Bronchial epithelial cell (primary cell): ENCODE results near the gene SLC12A6. TPM values are rescaled to one million over a fixed set of nuclear protein-coding genes. Genes with fewer than 3 reads are reported as not detected.

Experiments used
- DNase-seq: peaks from one replicate; pipeline ENCODE4 v3.0.0-alpha.2; 2010; ENCODE audit warnings: low read depth
- FAIRE-seq: peaks from 2 replicates; lab custom pipeline; 2011; peaks lifted over from hg19 to GRCh38; lab: Jason Lieb, UNC
- H3K27me3 ChIP-seq: 2 replicates; pipeline ENCODE4 v1.5.1; 2011; ENCODE audit warnings: low read length; ENCODE audit not compliant: control insufficient read depth, insufficient read depth
- H3K36me3 ChIP-seq: 2 replicates; pipeline ENCODE4 v1.5.1; 2011; ENCODE audit warnings: low read length; ENCODE audit not compliant: control insufficient read depth, insufficient read depth
- H3K4me3 ChIP-seq: 2 replicates; pipeline ENCODE4 v1.5.1; 2011; ENCODE audit warnings: mild to moderate bottlenecking, low read depth, low read length, control low read depth
- CTCF ChIP-seq: IDR thresholded peaks from 2 replicates; pipeline ENCODE4 v1.5.1; 2011; ENCODE audit warnings: mild to moderate bottlenecking, moderate library complexity, low read length, control low read depth, inconsistent platforms; ENCODE audit not compliant: insufficient read depth, severe bottlenecking
- total RNA-seq: library from RNA; depleted of rRNA; stranded (reverse); fragments of >200 nt; gene quantifications from 2 replicates; pipeline ENCODE4 v1.2.1, GENCODE V29; 2014

SLC12A6 gene
- total RNA-seq, 1 donor from 2014 or later, result 24.5 TPM

- H3K4me3 ChIP-seq, result no peak overlapping the region
- no peak for DNase-seq
- no peak for TF ChIP-seq CTCF
- no peak for FAIRE-seq
- H3K36me3 ChIP-seq, result peaks cover 4% of the 10 kb centered on the region
- H3K27me3 ChIP-seq, result no peaks in the 10 kb centered on the region
Measured at GRCh38 chr15:34242331-34242710, 95.3 kb downstream of the SLC12A6 start.

GRCh38 chr15:34241376-34242330 is 95.9 kb downstream of the SLC12A6 start:
- DNase-seq (peak; percentile 78), FAIRE-seq (no peak)
- no peak overlapping the region for H3K4me3 ChIP-seq
- H3K36me3 ChIP-seq, result peaks cover 5% of the 10 kb centered on the region
- H3K27me3 ChIP-seq, result no peaks in the 10 kb centered on the region
- TF ChIP-seq CTCF, result peak; percentile 48

- Histone ChIP-seq H3K4me3 (no peak overlapping the region), H3K27me3 (no peaks in the 10 kb centered on the region), H3K36me3 (peaks cover 5% of the 10 kb centered on the region)
- DNase-seq (peak; percentile 27), FAIRE-seq (peak; percentile 40)
- no peak for TF ChIP-seq CTCF
Measured at GRCh38 chr15:34240537-34240936, 97.0 kb downstream of the SLC12A6 start.

GRCh38 chr15:34239151-34239808 is 98.3 kb downstream of the SLC12A6 start:
- peak; percentile 93 for FAIRE-seq
- Histone ChIP-seq H3K36me3 (peaks cover 2% of the 10 kb centered on the region), H3K4me3 (no peak overlapping the region), H3K27me3 (no peaks in the 10 kb centered on the region)
- peak; percentile 99 for DNase-seq
- TF ChIP-seq CTCF, result no peak

GRCh38 chr15:34233614-34234013 is 104.0 kb downstream of the SLC12A6 start:
- DNase-seq (peak; percentile 49), FAIRE-seq (no peak)
- no peak for TF ChIP-seq CTCF
- Histone ChIP-seq H3K36me3 (peaks cover 3% of the 10 kb centered on the region), H3K4me3 (no peak overlapping the region), H3K27me3 (no peaks in the 10 kb centered on the region)
